HUES6 (cell line): ENCODE data around the gene VIM.

Experiments
- H3K27ac ChIP-seq: 2 replicates; pipeline ENCODE4 v1.7.0; 2013; ENCODE audit warnings: low read depth, mild to moderate bottlenecking, low read length, inconsistent platforms
- H3K27me3 ChIP-seq: 2 replicates; pipeline ENCODE4 v1.6.1; 2013; ENCODE audit warnings: low read length; ENCODE audit not compliant: control insufficient read depth, insufficient read depth
- H3K36me3 ChIP-seq: 2 replicates; pipeline ENCODE4 v1.6.1; 2013; ENCODE audit warnings: low read length; ENCODE audit not compliant: control insufficient read depth, insufficient read depth
- H3K4me1 ChIP-seq: 2 replicates; pipeline ENCODE4 v1.6.1; 2013; ENCODE audit warnings: low read length; ENCODE audit not compliant: control insufficient read depth, insufficient read depth
- H3K4me3 ChIP-seq: 2 replicates; pipeline ENCODE4 v1.5.1; 2013; ENCODE audit warnings: low read depth, low read length
- H3K9ac ChIP-seq: one replicate; pipeline ENCODE4 v1.6.1; 2013; ENCODE audit warnings: mild to moderate bottlenecking, low read length
- H3K9me3 ChIP-seq: 2 replicates; pipeline ENCODE4 v1.6.1; 2013; ENCODE audit warnings: low read depth, low read length; ENCODE audit not compliant: control insufficient read depth, insufficient read depth

VIM gene

GRCh38 chr10:17232276-17232960 is 4.4 kb downstream of the VIM start:
- Histone ChIP-seq H3K9me3 (no peaks in the 10 kb centered on the region), H3K27me3 (peaks cover 9% of the 10 kb centered on the region), H3K9ac (peak overlapping the region; percentile 57), H3K36me3 (peaks cover 71% of the 10 kb centered on the region), H3K27ac (no peak overlapping the region), H3K4me3 (peak overlapping the region; percentile 88; the same call in 1 of the 2 replicates), H3K4me1 (peaks cover 8% of the 10 kb centered on the region)

GRCh38 chr10:17233286-17233991 is 5.4 kb downstream of the VIM start:
- Histone ChIP-seq H3K27ac (no peak overlapping the region), H3K4me1 (peaks cover 4% of the 10 kb centered on the region; the same call in 1 of the 2 replicates), H3K9me3 (no peaks in the 10 kb centered on the region), H3K4me3 (no peak overlapping the region), H3K27me3 (peaks cover 4% of the 10 kb centered on the region; the same call in 1 of the 2 replicates), H3K9ac (no peak overlapping the region), H3K36me3 (peaks cover 78% of the 10 kb centered on the region)

DNA sequence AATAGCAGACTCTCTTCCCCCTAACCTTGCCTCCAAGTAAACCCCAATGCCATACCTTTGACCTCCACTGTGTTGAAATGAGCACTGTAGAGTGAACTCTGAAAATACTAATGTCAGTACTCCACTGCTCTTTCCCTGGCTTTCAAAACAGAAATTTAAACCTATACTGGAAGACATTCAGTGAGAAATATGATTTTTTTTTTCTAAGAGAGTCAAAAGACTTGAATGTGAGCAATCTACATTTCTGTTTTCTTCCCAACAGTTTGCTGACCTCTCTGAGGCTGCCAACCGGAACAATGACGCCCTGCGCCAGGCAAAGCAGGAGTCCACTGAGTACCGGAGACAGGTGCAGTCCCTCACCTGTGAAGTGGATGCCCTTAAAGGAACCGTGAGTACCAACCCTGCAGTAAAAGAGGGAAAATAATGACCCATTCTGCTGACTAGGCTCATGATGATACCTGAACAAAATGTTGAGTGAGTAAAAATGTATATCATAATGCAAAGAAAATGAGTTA is 6.4 kb downstream of the VIM start:
- peaks cover 78% of the 10 kb centered on the region for H3K36me3 ChIP-seq
- no peak overlapping the region for H3K27ac ChIP-seq

GRCh38 chr10:17235136-17235535 is 7.1 kb downstream of the VIM start:
- no peak overlapping the region for H3K27ac ChIP-seq
- H3K9me3 ChIP-seq, result no peaks in the 10 kb centered on the region
- H3K36me3 ChIP-seq, result peaks cover 76% of the 10 kb centered on the region
- peaks cover 4% of the 10 kb centered on the region; the same call in 1 of the 2 replicates for H3K4me1 ChIP-seq
- H3K4me3 ChIP-seq, result no peak overlapping the region
- H3K9ac ChIP-seq, result no peak overlapping the region
- H3K27me3 ChIP-seq, result no peaks in the 10 kb centered on the region

More for the DNA sequence above, 6.4 kb downstream of the VIM start:
- Histone ChIP-seq H3K9ac (no peak overlapping the region), H3K9me3 (no peaks in the 10 kb centered on the region), H3K4me1 (peaks cover 4% of the 10 kb centered on the region; the same call in 1 of the 2 replicates), H3K4me3 (no peak overlapping the region), H3K27me3 (peaks cover under 1% of the 10 kb centered on the region; the same call in 1 of the 2 replicates)

DNA sequence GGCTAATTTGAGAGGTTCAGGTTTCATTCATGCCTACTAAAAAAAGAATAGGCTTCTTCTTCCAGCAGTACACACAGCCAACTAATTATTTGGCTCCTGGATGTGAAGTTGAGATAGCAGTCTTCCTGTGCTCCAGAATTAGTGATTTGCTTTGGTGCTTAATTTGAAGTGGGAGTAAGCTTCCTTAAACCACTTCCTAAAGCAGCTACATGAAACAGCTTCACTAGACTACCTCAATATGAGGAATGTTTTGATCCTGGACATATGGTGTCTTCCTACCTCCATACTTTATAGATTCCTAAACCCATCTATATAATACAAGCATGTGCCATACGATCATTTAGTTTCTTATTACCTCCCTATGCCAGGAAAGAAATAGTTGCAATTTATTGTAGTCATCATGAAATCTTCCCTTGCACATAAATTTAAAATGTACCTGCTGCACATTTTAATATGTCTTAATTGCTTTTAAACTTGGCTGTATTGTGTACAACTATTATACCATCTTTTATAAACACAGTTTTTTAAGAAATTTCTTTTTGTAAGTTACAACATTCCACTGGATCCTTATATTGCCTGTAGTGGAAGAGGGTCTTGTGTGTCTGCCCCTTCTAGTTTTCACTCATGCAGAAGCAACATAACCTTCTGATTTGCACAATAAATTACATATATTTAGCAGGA is 8.6 kb downstream of the VIM start:
- Histone ChIP-seq H3K9ac (no peak overlapping the region), H3K36me3 (peaks cover 63% of the 10 kb centered on the region), H3K9me3 (no peaks in the 10 kb centered on the region), H3K27ac (no peak overlapping the region), H3K4me1 (no peaks in the 10 kb centered on the region), H3K27me3 (no peaks in the 10 kb centered on the region), H3K4me3 (no peak overlapping the region)

DNA sequence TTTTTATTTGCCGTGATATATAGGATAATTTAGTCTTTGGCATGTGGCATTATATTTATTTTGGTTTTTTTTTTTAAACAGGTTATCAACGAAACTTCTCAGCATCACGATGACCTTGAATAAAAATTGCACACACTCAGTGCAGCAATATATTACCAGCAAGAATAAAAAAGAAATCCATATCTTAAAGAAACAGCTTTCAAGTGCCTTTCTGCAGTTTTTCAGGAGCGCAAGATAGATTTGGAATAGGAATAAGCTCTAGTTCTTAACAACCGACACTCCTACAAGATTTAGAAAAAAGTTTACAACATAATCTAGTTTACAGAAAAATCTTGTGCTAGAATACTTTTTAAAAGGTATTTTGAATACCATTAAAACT is 9.1 kb downstream of the VIM start:
- H3K36me3 ChIP-seq, result peaks cover 57% of the 10 kb centered on the region

GRCh38 chr10:17237915-17238444 is 9.9 kb downstream of the VIM start:
- Histone ChIP-seq H3K9me3 (0 out of 2 replicates have a peak, but pooled peaks cover 2% of the 10 kb centered on the region), H3K36me3 (peaks cover 50% of the 10 kb centered on the region), H3K27ac (no peak overlapping the region)

More for the DNA sequence above, 9.1 kb downstream of the VIM start:
- Histone ChIP-seq H3K9me3 (0 out of 2 replicates have a peak, but pooled peaks cover 2% of the 10 kb centered on the region), H3K9ac (no peak overlapping the region), H3K4me3 (no peak overlapping the region), H3K27ac (no peak overlapping the region), H3K4me1 (no peaks in the 10 kb centered on the region), H3K27me3 (no peaks in the 10 kb centered on the region)

DNA sequence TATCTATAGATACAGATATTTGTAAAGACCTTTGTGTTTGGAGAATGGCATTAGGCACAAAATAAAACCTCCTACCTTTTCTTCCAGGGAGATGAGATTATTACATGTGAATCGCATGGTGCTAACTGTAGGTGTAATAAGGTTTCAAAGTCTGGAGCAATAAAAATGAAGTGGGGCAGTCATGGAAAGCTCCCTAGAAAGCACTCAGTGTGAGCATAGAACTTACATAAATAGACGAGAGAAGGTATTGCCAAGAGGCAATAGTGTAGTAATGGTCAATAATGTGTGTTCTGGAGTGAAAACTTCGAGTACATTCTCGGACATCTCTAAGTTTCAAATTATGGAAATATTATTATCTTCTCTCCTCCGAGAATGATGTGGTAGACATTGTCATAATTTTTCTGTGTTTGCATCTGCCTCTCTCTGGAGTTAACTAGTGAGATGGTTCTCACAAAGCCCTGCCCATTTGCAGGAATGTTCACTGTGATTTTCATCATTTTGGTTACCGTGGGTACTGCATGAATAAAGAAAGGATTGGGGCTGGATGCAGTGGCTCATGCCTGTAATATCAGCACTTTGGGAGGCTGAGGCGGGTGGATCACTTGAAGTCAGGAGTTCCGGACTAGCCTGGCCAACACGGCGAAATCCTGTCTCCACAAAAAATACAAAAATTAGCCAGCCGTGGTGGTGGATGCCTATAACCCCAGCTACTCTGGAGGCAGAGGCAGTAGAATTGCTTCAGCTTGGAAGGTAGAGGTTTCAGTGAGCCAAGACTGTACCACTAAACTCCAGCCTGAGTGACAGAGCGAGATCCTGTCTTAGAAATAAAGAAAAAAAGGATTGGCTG is 10.6 kb downstream of the VIM start:
- Histone ChIP-seq H3K4me3 (no peak overlapping the region), H3K27me3 (no peaks in the 10 kb centered on the region), H3K36me3 (peaks cover 43% of the 10 kb centered on the region), H3K9ac (no peak overlapping the region), H3K9me3 (0 out of 2 replicates have a peak, but pooled peaks cover 2% of the 10 kb centered on the region), H3K4me1 (no peaks in the 10 kb centered on the region), H3K27ac (no peak overlapping the region)

More at GRCh38 chr10:17237915-17238444, 9.9 kb downstream of the VIM start:
- Histone ChIP-seq H3K4me1 (no peaks in the 10 kb centered on the region), H3K27me3 (no peaks in the 10 kb centered on the region), H3K9ac (no peak overlapping the region), H3K4me3 (no peak overlapping the region)

DNA sequence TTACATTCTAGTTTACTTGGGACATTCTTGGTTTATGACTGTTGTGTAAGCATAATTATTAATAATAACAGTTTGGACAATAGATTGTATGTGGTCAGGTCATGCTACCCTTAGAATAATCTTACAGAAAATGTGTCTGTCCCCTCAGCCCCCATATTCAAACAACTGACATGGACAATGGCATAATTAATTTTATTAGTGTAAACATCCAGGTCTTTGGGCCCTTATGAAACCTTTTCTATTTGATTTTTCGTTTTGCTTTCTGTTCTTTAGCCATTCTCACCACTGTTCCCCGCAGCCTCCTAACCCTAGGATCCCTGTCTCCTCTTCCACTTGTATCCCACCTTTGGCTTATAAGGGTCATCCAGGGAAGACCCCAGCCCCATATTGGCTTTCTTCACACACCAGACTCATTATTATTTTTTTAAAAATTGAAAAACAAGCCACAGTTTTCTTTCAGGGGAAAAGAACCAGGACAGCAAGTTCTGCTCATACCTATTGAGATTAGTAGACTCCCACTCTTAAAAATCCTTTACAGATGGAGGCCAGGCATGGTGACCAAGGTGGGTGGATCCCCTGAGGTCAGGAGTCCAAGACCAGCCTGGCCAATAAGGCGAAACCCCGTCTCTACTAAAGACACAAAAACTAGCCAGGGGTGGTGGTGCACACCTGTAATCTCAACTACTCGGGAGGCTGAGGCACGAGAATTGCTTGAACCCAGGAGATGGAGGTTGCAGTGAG is 11.5 kb downstream of the VIM start:
- Histone ChIP-seq H3K4me3 (no peak overlapping the region), H3K9ac (no peak overlapping the region), H3K9me3 (0 out of 2 replicates have a peak, but pooled peaks cover 2% of the 10 kb centered on the region), H3K27me3 (no peaks in the 10 kb centered on the region), H3K27ac (no peak overlapping the region), H3K4me1 (no peaks in the 10 kb centered on the region), H3K36me3 (peaks cover 36% of the 10 kb centered on the region)
